Activated CD8-positive, alpha-beta memory T cell treated with anti-CD3 and anti-CD28 coated beads, Interleukin-2, amount 50 U/mL, for 4 hours (primary cell): ENCODE results near the gene SKAP1.

Source experiments
- DNase-seq: peaks from one replicate; pipeline ENCODE4 v3.0.0-alpha.2; 2020

SKAP1 gene

DNA sequence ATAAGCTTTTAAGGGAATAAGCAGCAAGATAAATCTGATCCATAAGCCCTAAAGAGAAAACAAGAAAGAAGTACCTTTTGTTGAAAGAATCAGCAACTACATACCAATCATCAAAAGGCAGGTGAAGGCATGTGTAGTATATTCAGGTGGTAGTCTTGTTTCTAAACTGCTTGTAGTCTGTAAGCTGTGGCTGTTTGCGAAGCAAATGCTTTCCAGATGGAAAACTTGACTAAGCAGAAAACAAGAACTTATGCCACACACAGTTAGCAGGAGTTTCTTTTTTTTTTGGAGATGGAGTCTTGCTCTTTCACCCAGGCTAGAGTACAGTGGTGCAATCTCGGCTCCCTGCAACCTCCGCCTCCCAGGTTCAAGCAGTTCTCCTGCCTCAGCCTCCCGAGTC is 334.4 kb downstream of the SKAP1 start:
- no peak for DNase-seq

DNA sequence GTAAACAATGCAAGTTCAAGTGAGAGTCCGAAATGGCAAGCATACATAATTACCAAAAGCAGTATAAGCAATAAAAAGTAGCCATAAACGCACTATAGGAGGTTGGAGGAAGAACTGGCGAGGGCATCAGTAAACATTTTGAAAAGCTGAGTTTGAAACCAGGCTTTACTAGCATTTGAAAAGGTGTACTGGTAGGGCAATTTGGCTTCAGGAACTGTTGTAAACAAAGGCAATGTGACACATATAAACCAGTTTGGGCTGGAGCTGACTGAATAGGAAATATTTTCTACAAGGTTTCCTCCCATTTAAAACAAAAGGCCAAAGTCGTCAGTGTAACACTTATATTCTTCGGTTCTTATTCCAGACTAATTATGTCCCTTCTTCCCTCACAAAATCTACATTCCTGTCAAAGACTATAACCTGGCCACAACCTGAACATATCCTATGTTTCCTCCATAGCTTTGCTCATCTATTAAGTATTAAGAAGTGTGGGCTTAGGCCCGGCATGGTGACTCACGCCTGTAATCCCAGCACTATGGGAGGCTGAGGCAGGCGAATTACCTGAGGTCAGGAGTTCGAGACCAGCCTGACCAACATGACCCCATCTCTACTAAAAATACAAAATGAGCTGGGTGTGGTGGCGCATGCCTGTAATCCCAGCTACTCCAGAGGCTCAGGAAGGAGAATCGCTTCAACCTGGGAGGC is 336.5 kb downstream of the SKAP1 start:
- no peak for DNase-seq

DNA sequence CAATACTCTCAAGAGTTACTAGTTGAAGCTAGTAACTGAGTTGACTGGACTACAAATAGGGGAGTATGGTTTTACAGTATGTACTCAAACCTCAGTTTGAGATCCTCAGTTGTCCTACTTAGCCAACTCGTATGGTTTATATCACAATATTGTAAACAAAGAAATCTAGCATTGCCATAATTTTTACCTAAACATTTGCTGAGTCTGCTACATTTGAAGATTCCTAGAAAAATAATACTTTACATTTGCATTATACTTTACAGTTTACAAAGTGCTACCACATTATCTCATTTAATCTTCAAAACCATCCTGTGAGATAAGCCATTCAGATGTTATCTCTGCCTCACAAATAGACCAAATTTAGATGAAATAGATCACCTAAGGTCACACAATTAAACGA is 345.1 kb downstream of the SKAP1 start:
- no peak for DNase-seq
